HepG2 (cell line): ENCODE data around the gene PHF23. TPM values are rescaled to one million over a fixed set of nuclear protein-coding genes. Genes with fewer than 3 reads are reported as not detected.

Experiments used
- ATAC-seq: fragments of 200-7000 bp; cut with Tn5 transposase; 3 replicates; pipeline ENCODE4 v1.9.1; 2020; ENCODE audit warnings: mild to moderate bottlenecking, moderate library complexity
- BruUV-seq: library from RNA; stranded (reverse); fragments of 400-500 nt; replicated peaks from 2 replicates; lab custom pipeline; 2021; lab: Mats Ljungman, UMichigan
- CTCF ChIA-PET: fragments of 300-600 bp; formaldehyde crosslinking; extraction: SDS; loops from one replicate; lab custom pipeline; 2021; ENCODE audit warnings: low total read pairs, inconsistent platforms, low intra/inter-chr PET ratio; lab: Yijun Ruan, JAX
- POLR2A ChIA-PET: fragments of 350-600 bp; sonication (Branson Sonifier 250); formaldehyde crosslinking; loops from one replicate; lab custom pipeline; 2020; ENCODE audit warnings: antibody characterized with exemption, inconsistent platforms; lab: Yijun Ruan, JAX
- DNase-seq: peaks from one replicate; pipeline ENCODE4 v3.0.0-alpha.2; 2015; ENCODE audit warnings: low spot score
- FAIRE-seq: peaks from 3 replicates; lab custom pipeline; 2011; peaks lifted over from hg19 to GRCh38; lab: Jason Lieb, UNC
- H2AFZ ChIP-seq: one replicate; pipeline ENCODE4 v1.6.1; 2011; ENCODE audit warnings: low read length, inconsistent platforms
- H3K27ac ChIP-seq: fragments of 300-600 bp; 3 replicates; pipeline ENCODE4 v1.8.0; 2011; ENCODE audit warnings: mixed run types, mild to moderate bottlenecking, mixed read lengths, low read length, inconsistent platforms; ENCODE audit not compliant: insufficient read depth; ENCODE audit errors: extremely low read length
- H3K27me3 ChIP-seq, 2 experiments: fragments of 200-600 bp in 1 of 2; 2 replicates in 1 of 2; 3 replicates in 1 of 2; pipeline versions ENCODE4 v1.6.0 to v1.8.0; 2011; ENCODE audit warnings: low read length in 2 of 2, mild to moderate bottlenecking in 2 of 2, moderate library complexity in 2 of 2, inconsistent platforms in 1 of 2; ENCODE audit not compliant: insufficient read depth in 2 of 2, control insufficient read depth in 1 of 2
- H3K36me3 ChIP-seq, 2 experiments: fragments of 200-600 bp in 1 of 2; replicated peaks in 1 of 2; 2 replicates in 1 of 2; 3 replicates in 1 of 2; pipeline versions ENCODE4 v1.5.1 to v1.8.0; 2011; ENCODE audit warnings: low read length in 2 of 2, inconsistent platforms in 1 of 2; ENCODE audit not compliant: insufficient read depth in 2 of 2, control insufficient read depth in 1 of 2
- H3K4me1 ChIP-seq: 2 replicates; pipeline ENCODE4 v1.5.1; 2012; ENCODE audit warnings: low read length, inconsistent platforms; ENCODE audit not compliant: insufficient read depth
- H3K4me2 ChIP-seq: 2 replicates; pipeline ENCODE4 v1.6.0; 2011; ENCODE audit warnings: low read depth, low read length, inconsistent platforms
- H3K4me3 ChIP-seq, 3 experiments: fragments of 200-600 bp in 1 of 3; sonication (generic), shearing (Covaris generic) in 1 of 3; replicated peaks in 1 of 3; 2 replicates each; pipeline ENCODE4 v1.5.1; 2011 to 2016; ENCODE audit warnings: low read length in 3 of 3, inconsistent platforms in 2 of 3, low read depth in 2 of 3, mild to moderate bottlenecking in 2 of 3, control low read depth in 1 of 3, mixed read lengths in 1 of 3; ENCODE audit not compliant: insufficient read depth in 1 of 3
- H3K79me2 ChIP-seq: one replicate; pipeline ENCODE4 v1.6.1; 2011; ENCODE audit warnings: low read length, inconsistent platforms; ENCODE audit not compliant: insufficient read depth
- H3K9ac ChIP-seq: 2 replicates; pipeline ENCODE4 v1.6.0; 2011; ENCODE audit warnings: mild to moderate bottlenecking, low read depth, low read length, inconsistent platforms; ENCODE audit not compliant: insufficient read depth
- H3K9me3 ChIP-seq: 2 replicates; pipeline ENCODE4 v1.5.1; 2012; ENCODE audit warnings: mild to moderate bottlenecking, low read length
- H4K20me1 ChIP-seq: 2 replicates; pipeline ENCODE4 v1.6.0; 2011; ENCODE audit warnings: inconsistent platforms, mild to moderate bottlenecking, low read length, moderate library complexity; ENCODE audit not compliant: insufficient read depth
- DDIT3 ChIP-seq: sonication (generic); formaldehyde crosslinking; IDR thresholded peaks from 2 replicates; pipeline ENCODE4 v1.4.0; 2020; ENCODE audit warnings: mild to moderate bottlenecking, missing genetic modification reagents
- EHMT2 ChIP-seq: fragments of 200-600 bp; sonication (generic); IDR thresholded peaks from 2 replicates; pipeline ENCODE4 v1.7.0; 2017; ENCODE audit warnings: antibody characterized with exemption, low read depth, low read length, borderline replicate concordance
- KMT2B ChIP-seq: IDR thresholded peaks from 2 replicates; pipeline ENCODE4 v1.6.1; 2016; ENCODE audit warnings: missing genetic modification reagents, missing compliant biosample characterization
- MEIS2 ChIP-seq: sonication (generic); formaldehyde crosslinking; IDR thresholded peaks from 2 replicates; pipeline ENCODE4 v1.9.0; 2021; ENCODE audit warnings: mild to moderate bottlenecking, missing genetic modification reagents
- RBM22 ChIP-seq: fragments of 200-400 bp; formaldehyde crosslinking; optimal IDR thresholded peaks from 2 replicates; pipeline ENCODE3; 2017; ENCODE audit warnings: mild to moderate bottlenecking, low read length, moderate library complexity
- TEAD2 ChIP-seq: sonication (generic); formaldehyde crosslinking; IDR thresholded peaks from 2 replicates; pipeline ENCODE4 v1.9.0; 2021; ENCODE audit warnings: missing genetic modification reagents
- ZFP36 ChIP-seq: fragments of 150-350 bp; IDR thresholded peaks from 2 replicates; pipeline ENCODE4 v1.6.1; 2018; ENCODE audit warnings: borderline replicate concordance, low read length, low read depth; ENCODE audit not compliant: partially characterized antibody
- ZFX ChIP-seq: sonication (generic); formaldehyde crosslinking; IDR thresholded peaks from 2 replicates; pipeline ENCODE4 v1.4.0; 2020; ENCODE audit warnings: mild to moderate bottlenecking, low read depth, missing genetic modification reagents, moderate library complexity
- ZNF292 ChIP-seq: sonication (generic); formaldehyde crosslinking; IDR thresholded peaks from 2 replicates; pipeline ENCODE4 v1.8.1; 2022; ENCODE audit warnings: mild to moderate bottlenecking, low read depth, missing genetic modification reagents, borderline replicate concordance
- ZNF331 ChIP-seq: sonication (generic); formaldehyde crosslinking; IDR thresholded peaks from 2 replicates; pipeline ENCODE4 v1.4.0; 2020; ENCODE audit warnings: missing genetic modification reagents
- ZNF431 ChIP-seq: sonication (generic); formaldehyde crosslinking; IDR thresholded peaks from 2 replicates; pipeline ENCODE4 v1.9.0; 2022; ENCODE audit warnings: missing genetic modification reagents, low read depth, mild to moderate bottlenecking, borderline replicate concordance
- ZUFSP ChIP-seq: sonication (generic); formaldehyde crosslinking; IDR thresholded peaks from 2 replicates; pipeline ENCODE4 v1.9.0; 2021; ENCODE audit warnings: missing genetic modification reagents, mild to moderate bottlenecking, borderline replicate concordance
- WGBS: methylation state at CpG from one replicate; pipeline ENCODE4 v1.1.6; 2017; ENCODE audit warnings: low lambda C conversion rate; 5-methylcytosine and 5-hydroxymethylcytosine counted together
- in situ Hi-C: cut with HindIII; loops from 2 replicates; pipeline ENCODE4 v1.10.0; 2017; ENCODE audit warnings: low pct_unique_long_range_greater_than_20kb; ENCODE audit not compliant: extremely low pct_ligation_motif_present
- intact Hi-C: fragments of 100-400 bp; cut with micrococcal nuclease; formaldehyde crosslinking; loops from one replicate; pipeline ENCODE4 v1.10.0; 2022; ENCODE audit not compliant: unreplicated experiment
- polyA plus RNA-seq, 8 experiments: library from polyadenylated mRNA; depleted of rRNA in 3 of 8; stranded (reverse) in 7 of 8; unstranded in 1 of 8; fragments of >200 nt; fragmentation: Illumina TruSeq in 4 of 8; extraction: Trizol in 4 of 8; gene quantifications; 2 replicates each; pipeline versions ENCODE4 v1.2.1 to v1.2.3, GENCODE V29; 2011 to 2016; ENCODE audit warnings: low read depth in 4 of 8, missing spikeins in 1 of 8, mixed read lengths in 1 of 8; ENCODE audit not compliant: insufficient read depth in 1 of 8
- total RNA-seq, 5 experiments: library from RNA; depleted of rRNA; stranded (reverse); fragments of >200 nt; fragmentation: Illumina TruSeq; extraction: Trizol; gene quantifications; 2 replicates each; pipeline ENCODE4 v1.2.3, GENCODE V29; 2016; ENCODE audit warnings: low read depth in 1 of 5
- TF ChIP-seq, protein P1 (sequence below): sonication (generic); formaldehyde crosslinking; IDR thresholded peaks from 2 replicates; pipeline ENCODE4 v1.5.0; 2020; ENCODE audit warnings: mild to moderate bottlenecking, missing genetic modification reagents, borderline replicate concordance

The PHF23 gene
- total and polyA plus RNA-seq, 2 of the 13 experiments (the other 11 are each of a cell fraction or from before 2014, with no cell fraction given): 27.6 to 33.2 TPM

- no peak for TF ChIP-seq ZUFSP (CRISPR knock-in tag)
- TF ChIP-seq ZNF292 (CRISPR knock-in tag): no peak
- TF ChIP-seq ZFP36: no peak
- no peak for TF ChIP-seq KMT2B (CRISPR knock-in tag)
- no peak for TF ChIP-seq ZNF431 (CRISPR knock-in tag)
- no peak for TF ChIP-seq ZFX (CRISPR knock-in tag)
These were observed 17.8 kb downstream of the PHF23 start (continued) for GRCh38 chr17:7221278-7222092.

GRCh38 chr17:7220593-7221277, 18.5 kb downstream of the PHF23 start:
- WGBS: 36% methylated on average over 9 of the region's 11 CpGs
- H3K4me2 ChIP-seq: peak overlapping the region; percentile 99
- in situ Hi-C loops: no loop called here
- ATAC-seq (peak; percentile 47), FAIRE-seq (peak; percentile 50), DNase-seq (peak; percentile 44)
- peaks cover 54% of the 10 kb centered on the region for H3K4me1 ChIP-seq
- H2AFZ ChIP-seq: no peak overlapping the region
- H4K20me1 ChIP-seq: peaks cover 10% of the 10 kb centered on the region; the same call in 1 of the 2 replicates
- CTCF ChIA-PET: interaction anchor here (0.6 to 1.3 kb wide), 2 partner anchors 75 to 76 kb away, joined by 4 to 6 read pairs; no protein-coding TSS in a partner anchor
- no TSS peak for BruUV-seq
- peak overlapping the region; percentile 96 for H3K27ac ChIP-seq
- H3K4me3 ChIP-seq: peak overlapping the region; percentile 73 to 93 (median 90)
- POLR2A ChIA-PET: interaction anchor here (0.6 to 6.8 kb wide), 19 partner anchors 10 to 185 kb away, joined by 3 to 140 read pairs (median 8); partner anchors contain the start of genes ASGR1, CTDNEP1, DVL2 and ELP5
- H3K27me3 ChIP-seq: peaks cover 0 to 4% of the 10 kb centered on the region in 2 experiments; a peak in 2 of 5 replicates
- no peaks in the 10 kb centered on the region for H3K9me3 ChIP-seq
- H3K79me2 ChIP-seq: peaks cover 14% of the 10 kb centered on the region
- intact Hi-C loops: loop anchor here (1.0 kb wide), 1 partner anchor 60 kb away; no protein-coding TSS in a partner anchor
- peaks cover 10 to 44% of the 10 kb centered on the region in 2 experiments; a peak in 4 of 5 replicates for H3K36me3 ChIP-seq
- peak overlapping the region; percentile 90 for H3K9ac ChIP-seq
- no peak for TF ChIP-seq ZNF331 (CRISPR knock-in tag)
- TF ChIP-seq, protein P1, sequence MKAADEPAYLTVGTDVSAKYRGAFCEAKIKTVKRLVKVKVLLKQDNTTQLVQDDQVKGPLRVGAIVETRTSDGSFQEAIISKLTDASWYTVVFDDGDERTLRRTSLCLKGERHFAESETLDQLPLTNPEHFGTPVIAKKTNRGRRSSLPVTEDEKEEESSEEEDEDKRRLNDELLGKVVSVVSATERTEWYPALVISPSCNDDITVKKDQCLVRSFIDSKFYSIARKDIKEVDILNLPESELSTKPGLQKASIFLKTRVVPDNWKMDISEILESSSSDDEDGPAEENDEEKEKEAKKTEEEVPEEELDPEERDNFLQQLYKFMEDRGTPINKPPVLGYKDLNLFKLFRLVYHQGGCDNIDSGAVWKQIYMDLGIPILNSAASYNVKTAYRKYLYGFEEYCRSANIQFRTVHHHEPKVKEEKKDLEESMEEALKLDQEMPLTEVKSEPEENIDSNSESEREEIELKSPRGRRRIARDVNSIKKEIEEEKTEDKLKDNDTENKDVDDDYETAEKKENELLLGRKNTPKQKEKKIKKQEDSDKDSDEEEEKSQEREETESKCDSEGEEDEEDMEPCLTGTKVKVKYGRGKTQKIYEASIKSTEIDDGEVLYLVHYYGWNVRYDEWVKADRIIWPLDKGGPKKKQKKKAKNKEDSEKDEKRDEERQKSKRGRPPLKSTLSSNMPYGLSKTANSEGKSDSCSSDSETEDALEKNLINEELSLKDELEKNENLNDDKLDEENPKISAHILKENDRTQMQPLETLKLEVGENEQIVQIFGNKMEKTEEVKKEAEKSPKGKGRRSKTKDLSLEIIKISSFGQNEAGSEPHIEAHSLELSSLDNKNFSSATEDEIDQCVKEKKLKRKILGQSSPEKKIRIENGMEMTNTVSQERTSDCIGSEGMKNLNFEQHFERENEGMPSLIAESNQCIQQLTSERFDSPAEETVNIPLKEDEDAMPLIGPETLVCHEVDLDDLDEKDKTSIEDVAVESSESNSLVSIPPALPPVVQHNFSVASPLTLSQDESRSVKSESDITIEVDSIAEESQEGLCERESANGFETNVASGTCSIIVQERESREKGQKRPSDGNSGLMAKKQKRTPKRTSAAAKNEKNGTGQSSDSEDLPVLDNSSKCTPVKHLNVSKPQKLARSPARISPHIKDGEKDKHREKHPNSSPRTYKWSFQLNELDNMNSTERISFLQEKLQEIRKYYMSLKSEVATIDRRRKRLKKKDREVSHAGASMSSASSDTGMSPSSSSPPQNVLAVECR (CRISPR knock-in tag): no peak
- TF ChIP-seq ZNF431 (CRISPR knock-in tag): 0 out of 2 replicates have a peak, but pooled peaks have one; percentile 26
- TF ChIP-seq EHMT2: no peak
- TF ChIP-seq MEIS2: 0 out of 2 replicates have a peak, but pooled peaks have one; percentile 43
- no peak for TF ChIP-seq TEAD2 (CRISPR knock-in tag)
- no peak for TF ChIP-seq DDIT3
- no peak for TF ChIP-seq RBM22
